GM21367 (cell line): ENCODE data around the gene RAD51B.
"Not testable (repeated sequence)": the region's sequence is repeated elsewhere in the genome, so short reads cannot be mapped to it uniquely, and the experiment has no call there.

Experiments
- ATAC-seq: cut with Tn5 transposase; IDR thresholded peaks from one replicate; pipeline ENCODE4 v1.9.1; 2021; ENCODE audit not compliant: unreplicated experiment

RAD51B gene

GRCh38 chr14:67943947-67944346 is 124.4 kb downstream of the RAD51B start:
- ATAC-seq, result no peak

- ATAC-seq, result no peak
Observed at GRCh38 chr14:67944605-67945004, 125.0 kb downstream of the RAD51B start.

GRCh38 chr14:67949771-67950170 is 130.2 kb downstream of the RAD51B start:
- ATAC-seq, result no peak

GRCh38 chr14:67950386-67950785 is 130.8 kb downstream of the RAD51B start:
- ATAC-seq, result no peak

GRCh38 chr14:67951529-67952135 is 132.1 kb downstream of the RAD51B start:
- ATAC-seq, result no peak

GRCh38 chr14:67952381-67952780 is 132.8 kb downstream of the RAD51B start:
- no peak for ATAC-seq

- ATAC-seq, result no peak
Observed at GRCh38 chr14:67952786-67953185, 133.2 kb downstream of the RAD51B start.

- ATAC-seq, result no peak
Observed at GRCh38 chr14:67955261-67955660, 135.7 kb downstream of the RAD51B start.

GRCh38 chr14:67957946-67958345 is 138.4 kb downstream of the RAD51B start:
- ATAC-seq, result no peak

- no peak for ATAC-seq
Observed at GRCh38 chr14:67961676-67962075, 142.1 kb downstream of the RAD51B start.

GRCh38 chr14:67962215-67962644 is 142.7 kb downstream of the RAD51B start:
- no peak for ATAC-seq

GRCh38 chr14:67963545-67963944 is 144.0 kb downstream of the RAD51B start:
- no peak for ATAC-seq

GRCh38 chr14:67963960-67964812 is 144.6 kb downstream of the RAD51B start:
- ATAC-seq, result no peak

- ATAC-seq, result no peak
Observed at GRCh38 chr14:67965696-67966095, 146.1 kb downstream of the RAD51B start.

GRCh38 chr14:67967206-67967605 is 147.6 kb downstream of the RAD51B start:
- no peak for ATAC-seq

- not testable (repeated sequence) for ATAC-seq
Observed at GRCh38 chr14:67967970-67968369, 148.4 kb downstream of the RAD51B start.

- no peak for ATAC-seq
Observed at GRCh38 chr14:67970923-67971322, 151.3 kb downstream of the RAD51B start.

GRCh38 chr14:67971627-67972625 is 152.3 kb downstream of the RAD51B start:
- ATAC-seq, result no peak

- no peak for ATAC-seq
Observed at GRCh38 chr14:67973436-67973835, 153.9 kb downstream of the RAD51B start.

- ATAC-seq, result no peak
Observed at GRCh38 chr14:67975470-67975869, 155.9 kb downstream of the RAD51B start.

- no peak for ATAC-seq
Observed at GRCh38 chr14:67977434-67978034, 158.0 kb downstream of the RAD51B start.
